ENCODE measurements around the gene RPL5. TPM values are rescaled to one million over a fixed set of nuclear protein-coding genes. Genes with fewer than 3 reads are reported as not detected.

The RPL5 gene
- total RNA-seq, 2 experiments from 2014 or later = 1,530 to 1,539 TPM

GRCh38 chr1:92797297-92797696, 34.5 kb upstream of the RPL5 start:
- H3K27ac Mint-ChIP-seq = no peak overlapping the region

GRCh38 chr1:92797961-92798360, 33.9 kb upstream of the RPL5 start:
- H3K27me3 Mint-ChIP-seq = peaks cover 9% of the 10 kb centered on the region
- intact Hi-C loops (cut with micrococcal nuclease) = no loop called here
- H3K27ac Mint-ChIP-seq = no peak overlapping the region
- ChIA-PET POLR2A (no interaction called here), CTCF (interaction anchor here (1.2 to 1.7 kb wide), 2 partner anchors 20 to 49 kb away, joined by 3 to 4 read pairs; no protein-coding TSS in a partner anchor)
- no peak overlapping the region for H3K4me3 Mint-ChIP-seq
- H3K4me1 Mint-ChIP-seq (ENCODE audit: low read depth) = no peaks in the 10 kb centered on the region
- H3K36me3 Mint-ChIP-seq = no peaks in the 10 kb centered on the region
- no peak for DNase-seq
- no peaks in the 10 kb centered on the region for H3K9me3 Mint-ChIP-seq

More at GRCh38 chr1:92797297-92797696, 34.5 kb upstream of the RPL5 start:
- no peak overlapping the region for H3K4me3 Mint-ChIP-seq
- intact Hi-C loops (cut with micrococcal nuclease) = no loop called here
- no peaks in the 10 kb centered on the region for H3K9me3 Mint-ChIP-seq
- no peaks in the 10 kb centered on the region for H3K36me3 Mint-ChIP-seq
- POLR2A ChIA-PET = no interaction called here
- CTCF ChIA-PET = interaction anchor here (1.7 kb wide), 1 partner anchor 48 kb away, joined by 4 read pairs; no protein-coding TSS in a partner anchor
- H3K4me1 Mint-ChIP-seq (ENCODE audit: low read depth) = no peaks in the 10 kb centered on the region
- H3K27me3 Mint-ChIP-seq = peaks cover 11% of the 10 kb centered on the region
- no peak for DNase-seq

- no peak overlapping the region for H3K4me3 Mint-ChIP-seq
- peaks cover 1% of the 10 kb centered on the region for H3K27me3 Mint-ChIP-seq
- H3K4me1 Mint-ChIP-seq (ENCODE audit: low read depth) = no peaks in the 10 kb centered on the region
- no peaks in the 10 kb centered on the region for H3K9me3 Mint-ChIP-seq
- DNase-seq = no peak
- no peak overlapping the region for H3K27ac Mint-ChIP-seq
- H3K36me3 Mint-ChIP-seq = no peaks in the 10 kb centered on the region
- POLR2A ChIA-PET = no interaction called here
- intact Hi-C loops (cut with micrococcal nuclease) = no loop called here
- CTCF ChIA-PET = interaction anchor here (2.3 kb wide), 1 partner anchor 15 kb away, joined by 9 read pairs; no protein-coding TSS in a partner anchor
Observed at GRCh38 chr1:92803140-92803887, 28.5 kb upstream of the RPL5 start.

GRCh38 chr1:92804721-92805201, 27.1 kb upstream of the RPL5 start:
- Mint-ChIP-seq H3K9me3 (no peaks in the 10 kb centered on the region), H3K4me1 (ENCODE audit: low read depth) (no peaks in the 10 kb centered on the region), H3K27ac (no peak overlapping the region), H3K36me3 (no peaks in the 10 kb centered on the region), H3K27me3 (peaks cover 1% of the 10 kb centered on the region), H3K4me3 (no peak overlapping the region)
- DNase-seq = peak; percentile 12
- intact Hi-C loops (cut with micrococcal nuclease) = no loop called here
- CTCF ChIA-PET = interaction anchor here (0.7 to 2.3 kb wide), 3 partner anchors 14 to 55 kb away, joined by 3 to 9 read pairs (median 3); no protein-coding TSS in a partner anchor
- POLR2A ChIA-PET = no interaction called here

- intact Hi-C loops (cut with micrococcal nuclease) = no loop called here
- POLR2A ChIA-PET = no interaction called here
Observed at GRCh38 chr1:92805216-92805615, 26.6 kb upstream of the RPL5 start.

GRCh38 chr1:92808381-92808780, 23.5 kb upstream of the RPL5 start:
- Mint-ChIP-seq H3K4me3 (no peak overlapping the region), H3K27me3 (peaks cover 8% of the 10 kb centered on the region), H3K4me1 (ENCODE audit: low read depth) (no peaks in the 10 kb centered on the region), H3K36me3 (no peaks in the 10 kb centered on the region), H3K9me3 (no peaks in the 10 kb centered on the region), H3K27ac (no peak overlapping the region)
- CTCF ChIA-PET = interaction anchor here (1.9 kb wide), 1 partner anchor 10 kb away, joined by 7 read pairs; no protein-coding TSS in a partner anchor
- POLR2A ChIA-PET = no interaction called here
- intact Hi-C loops (cut with micrococcal nuclease) = no loop called here
- no peak for DNase-seq

More at GRCh38 chr1:92805216-92805615, 26.6 kb upstream of the RPL5 start:
- CTCF ChIA-PET = interaction anchor here (2.3 kb wide), 1 partner anchor 13 kb away, joined by 9 read pairs; no protein-coding TSS in a partner anchor
- H3K27ac Mint-ChIP-seq = no peak overlapping the region
- no peaks in the 10 kb centered on the region for H3K9me3 Mint-ChIP-seq
- no peak overlapping the region for H3K4me3 Mint-ChIP-seq
- H3K36me3 Mint-ChIP-seq = no peaks in the 10 kb centered on the region
- H3K4me1 Mint-ChIP-seq (ENCODE audit: low read depth) = no peaks in the 10 kb centered on the region
- no peak for DNase-seq
- H3K27me3 Mint-ChIP-seq = peaks cover 1% of the 10 kb centered on the region

GRCh38 chr1:92816732-92817131, 15.1 kb upstream of the RPL5 start:
- intact Hi-C loops (cut with micrococcal nuclease) = no loop called here

GRCh38 chr1:92817137-92817697, 14.6 kb upstream of the RPL5 start:
- intact Hi-C loops (cut with micrococcal nuclease) = no loop called here
- ChIA-PET POLR2A (no interaction called here), CTCF (interaction anchor here (0.6 to 7.2 kb wide), 9 partner anchors 11 to 820 kb away, joined by 3 to 157 read pairs (median 5); partner anchors contain the start of gene RPL5)
- H3K4me3 Mint-ChIP-seq = no peak overlapping the region
- H3K4me1 Mint-ChIP-seq (ENCODE audit: low read depth) = no peaks in the 10 kb centered on the region
- H3K27ac Mint-ChIP-seq = no peak overlapping the region
- H3K27me3 Mint-ChIP-seq = peaks cover 8% of the 10 kb centered on the region
- no peaks in the 10 kb centered on the region for H3K36me3 Mint-ChIP-seq
- H3K9me3 Mint-ChIP-seq = no peaks in the 10 kb centered on the region
- DNase-seq = no peak

More at GRCh38 chr1:92816732-92817131, 15.1 kb upstream of the RPL5 start:
- POLR2A ChIA-PET = no interaction called here
- Mint-ChIP-seq H3K4me3 (no peak overlapping the region), H3K27ac (no peak overlapping the region), H3K9me3 (no peaks in the 10 kb centered on the region), H3K27me3 (peaks cover 8% of the 10 kb centered on the region), H3K4me1 (ENCODE audit: low read depth) (no peaks in the 10 kb centered on the region), H3K36me3 (no peaks in the 10 kb centered on the region)
- CTCF ChIA-PET = interaction anchor here (0.6 to 7.2 kb wide), 7 partner anchors 12 to 820 kb away, joined by 3 to 157 read pairs (median 5); partner anchors contain the start of gene RPL5
- no peak for DNase-seq

GRCh38 chr1:92817986-92818764, 13.7 kb upstream of the RPL5 start:
- Mint-ChIP-seq H3K36me3 (no peaks in the 10 kb centered on the region), H3K27ac (no peak overlapping the region), H3K4me1 (ENCODE audit: low read depth) (no peaks in the 10 kb centered on the region), H3K27me3 (peaks cover 8% of the 10 kb centered on the region), H3K4me3 (no peak overlapping the region), H3K9me3 (no peaks in the 10 kb centered on the region)
- intact Hi-C loops (cut with micrococcal nuclease) = loop anchor here (1.0 kb wide), 1 partner anchor 69 kb away; no protein-coding TSS in a partner anchor
- POLR2A ChIA-PET = interaction anchor here (0.9 kb wide), 1 partner anchor 14 kb away, joined by 4 read pairs; the partner anchor contains the start of gene RPL5
- DNase-seq = no peak
- CTCF ChIA-PET = interaction anchor here (0.6 to 7.2 kb wide), 29 partner anchors 8 to 821 kb away, joined by 3 to 157 read pairs (median 4); partner anchors contain the start of gene RPL5

GRCh38 chr1:92820024-92820423, 11.8 kb upstream of the RPL5 start:
- Mint-ChIP-seq H3K36me3 (no peaks in the 10 kb centered on the region), H3K9me3 (no peaks in the 10 kb centered on the region), H3K4me1 (ENCODE audit: low read depth) (no peaks in the 10 kb centered on the region), H3K27ac (no peak overlapping the region), H3K4me3 (no peak overlapping the region), H3K27me3 (peaks cover 8% of the 10 kb centered on the region)
- DNase-seq = no peak
- intact Hi-C loops (cut with micrococcal nuclease) = no loop called here
- CTCF ChIA-PET = interaction anchor here (1.0 to 7.2 kb wide), 3 partner anchors 12 to 823 kb away, joined by 3 to 157 read pairs (median 16); partner anchors contain the start of gene RPL5
- POLR2A ChIA-PET = no interaction called here

- CTCF ChIA-PET = interaction anchor here (0.9 to 7.2 kb wide), 3 partner anchors 12 to 824 kb away, joined by 3 to 157 read pairs (median 3); no protein-coding TSS in a partner anchor
- Mint-ChIP-seq H3K9me3 (no peaks in the 10 kb centered on the region), H3K4me1 (ENCODE audit: low read depth) (no peaks in the 10 kb centered on the region), H3K27ac (no peak overlapping the region), H3K36me3 (no peaks in the 10 kb centered on the region), H3K4me3 (no peak overlapping the region), H3K27me3 (peaks cover 8% of the 10 kb centered on the region)
- POLR2A ChIA-PET = no interaction called here
- intact Hi-C loops (cut with micrococcal nuclease) = no loop called here
- DNase-seq = no peak
Observed at GRCh38 chr1:92820551-92820950, 11.3 kb upstream of the RPL5 start.

Measured in activated CD4-positive, alpha-beta memory T cell treated with anti-CD3 and anti-CD28 coated beads for 36 hours (primary cell).